Tibial nerve (tissue), 4 donors: ENCODE results near the gene VN1R5.

ENCODE experiments used
- CTCF ChIP-seq, 5 experiments: fragments of 200-600 bp in 3 of 5; fragments of 450-650 bp in 2 of 5; sonication (generic) in 3 of 5; IDR thresholded peaks; one replicate each; pipeline ENCODE4 v1.5.1; 2016 to 2019; ENCODE audit warnings: antibody characterized with exemption in 5 of 5, mild to moderate bottlenecking in 3 of 5, moderate library complexity in 2 of 5
- EP300 ChIP-seq, 2 donors: sonication (generic); formaldehyde crosslinking; IDR thresholded peaks; one replicate each; pipeline ENCODE4 v1.6.1; 2017; ENCODE audit warnings: antibody characterized with exemption in 2 of 2, mild to moderate bottlenecking in 1 of 2
- POLR2A ChIP-seq, 2 donors: fragments of 450-650 bp; IDR thresholded peaks; one replicate each; pipeline ENCODE4 v1.6.1; 2017; ENCODE audit warnings: antibody characterized with exemption in 2 of 2, mild to moderate bottlenecking in 2 of 2, moderate library complexity in 2 of 2

GRCh38 chr1:247228133-247228532 is 27.7 kb upstream of the VN1R5 start:
- no peak for TF ChIP-seq CTCF (IDR thresholded peaks at IDR 0.05)
- TF ChIP-seq POLR2A (IDR thresholded peaks at IDR 0.05), result no peak
- TF ChIP-seq EP300 (IDR thresholded peaks at IDR 0.05), result no peak
